Breast epithelium (tissue), 4 donors: Measurements from ENCODE around the gene EN2. TPM values are rescaled to one million over a fixed set of nuclear protein-coding genes. Genes with fewer than 3 reads are reported as not detected.

ENCODE experiments used
- DNase-seq, 2 donors: peaks; one replicate each; pipeline ENCODE4 v3.0.0-alpha.2; 2019; ENCODE audit warnings: low spot score in 2 of 2
- H3K27ac ChIP-seq, 2 donors: fragments of 200-600 bp; sonication (generic) in 1 of 2; one replicate each; pipeline ENCODE4 v1.5.1; 2016 to 2019; ENCODE audit warnings: mild to moderate bottlenecking in 1 of 2
- H3K27me3 ChIP-seq, 2 donors: fragments of 200-600 bp; sonication (generic) in 1 of 2; one replicate each; pipeline versions ENCODE4 v1.5.1 to v1.6.0; 2017 to 2019; ENCODE audit warnings: control low read depth in 1 of 2, mild to moderate bottlenecking in 1 of 2
- H3K36me3 ChIP-seq: fragments of 200-600 bp; one replicate; pipeline ENCODE4 v1.5.1; 2019
- H3K4me1 ChIP-seq, 2 donors: fragments of 200-600 bp; sonication (generic); one replicate each; pipeline ENCODE4 v1.5.1; 2016 to 2019; ENCODE audit warnings: control low read depth in 1 of 2
- H3K4me3 ChIP-seq, 3 donors: fragments of 200-600 bp; sonication (generic); 1 replicate in 2 of 3; 2 replicates in 1 of 3; pipeline ENCODE4 v1.5.1; 2016 to 2019; ENCODE audit warnings: mild to moderate bottlenecking in 3 of 3, moderate library complexity in 2 of 3
- H3K9me3 ChIP-seq, 2 donors: fragments of 200-600 bp; sonication (generic) in 1 of 2; one replicate each; pipeline ENCODE4 v1.5.1; 2016 to 2019; ENCODE audit warnings: control low read depth in 1 of 2
- CTCF ChIP-seq, 3 donors: fragments of 450-650 bp; IDR thresholded peaks; one replicate each; pipeline ENCODE4 v1.5.1; 2016 to 2017; ENCODE audit warnings: antibody characterized with exemption in 3 of 3, mild to moderate bottlenecking in 3 of 3, moderate library complexity in 3 of 3
- POLR2A ChIP-seq: fragments of 450-650 bp; IDR thresholded peaks from one replicate; pipeline ENCODE4 v1.6.1; 2016; ENCODE audit warnings: antibody characterized with exemption, mild to moderate bottlenecking, moderate library complexity
- POLR2AphosphoS5 ChIP-seq, 3 donors: sonication (generic); formaldehyde crosslinking; IDR thresholded peaks; one replicate each; pipeline ENCODE4 v1.6.1; 2017; ENCODE audit warnings: antibody characterized with exemption in 3 of 3
- intact Hi-C: fragments of 100-400 bp; cut with DNase I; formaldehyde crosslinking; loops from one replicate; pipeline ENCODE4 v1.15.1; 2023; ENCODE audit warnings: low total_unique reads
- total RNA-seq, 3 donors: library from RNA; depleted of rRNA; stranded (reverse); fragments of >200 nt; gene quantifications; one replicate each; pipeline ENCODE4 v1.1.0, GENCODE V29; 2016

The EN2 gene
- total RNA-seq, 3 donors from 2014 or later = 0.32 to 0.33 TPM; not detected in 1

- no peaks in the 10 kb centered on the region for H3K4me1 ChIP-seq
- no peak for TF ChIP-seq POLR2A
- TF ChIP-seq POLR2AphosphoS5 (IDR thresholded peaks at IDR 0.05) = no peak
- TF ChIP-seq CTCF (IDR thresholded peaks at IDR 0.05) = no peak
- no peak overlapping the region for H3K4me3 ChIP-seq
- no peak for DNase-seq
- H3K9me3 ChIP-seq = no peaks in the 10 kb centered on the region
- H3K27me3 ChIP-seq = peaks cover 0 to 44% of the 10 kb centered on the region in 2 donors
- no peak overlapping the region for H3K27ac ChIP-seq
- no peaks in the 10 kb centered on the region for H3K36me3 ChIP-seq
- intact Hi-C loops = no loop called here
Measured at GRCh38 chr7:155484483-155485399, 26.8 kb downstream of the EN2 start.

- Histone ChIP-seq H3K9me3 (no peaks in the 10 kb centered on the region), H3K36me3 (no peaks in the 10 kb centered on the region), H3K27ac (no peak overlapping the region), H3K27me3 (peaks cover 0 to 51% of the 10 kb centered on the region in 2 donors), H3K4me3 (no peak overlapping the region), H3K4me1 (peaks cover 0 to 6% of the 10 kb centered on the region in 2 donors)
- DNase-seq = no peak
- intact Hi-C loops = no loop called here
- TF ChIP-seq POLR2A = no peak
- no peak for TF ChIP-seq POLR2AphosphoS5 (IDR thresholded peaks at IDR 0.05)
- TF ChIP-seq CTCF (IDR thresholded peaks at IDR 0.05) = no peak
Measured at GRCh38 chr7:155486783-155487508, 29.0 kb downstream of the EN2 start.

GRCh38 chr7:155487509-155488482, 29.9 kb downstream of the EN2 start:
- TF ChIP-seq POLR2A (no peak), POLR2AphosphoS5 (IDR thresholded peaks at IDR 0.05) (no peak), CTCF (IDR thresholded peaks at IDR 0.05) (no peak)
- peaks cover 0 to 6% of the 10 kb centered on the region in 2 donors for H3K4me1 ChIP-seq
- intact Hi-C loops = no loop called here
- H3K4me3 ChIP-seq = no peak overlapping the region
- H3K9me3 ChIP-seq = no peaks in the 10 kb centered on the region
- H3K27ac ChIP-seq = no peak overlapping the region
- H3K27me3 ChIP-seq = peaks cover 0 to 49% of the 10 kb centered on the region in 2 donors
- no peaks in the 10 kb centered on the region for H3K36me3 ChIP-seq
- DNase-seq = no peak

GRCh38 chr7:155488483-155489127, 30.7 kb downstream of the EN2 start:
- peaks cover 0 to 6% of the 10 kb centered on the region in 2 donors for H3K4me1 ChIP-seq
- intact Hi-C loops = no loop called here
- no peaks in the 10 kb centered on the region for H3K36me3 ChIP-seq
- no peak overlapping the region for H3K4me3 ChIP-seq
- no peak overlapping the region for H3K27ac ChIP-seq
- TF ChIP-seq CTCF (IDR thresholded peaks at IDR 0.05) (no peak), POLR2A (no peak), POLR2AphosphoS5 (IDR thresholded peaks at IDR 0.05) (no peak)
- no peaks in the 10 kb centered on the region for H3K9me3 ChIP-seq
- DNase-seq = no peak
- H3K27me3 ChIP-seq = peaks cover 0 to 41% of the 10 kb centered on the region in 2 donors
